Measurements from ENCODE around the gene SCNN1G.

Gene SCNN1G

GRCh38 chr16:23255000-23255399 lies 72.5 kb downstream of the SCNN1G start:
- DNase-seq = no peak

- DNase-seq = no peak
Observed at GRCh38 chr16:23256440-23256839, 73.9 kb downstream of the SCNN1G start.

- no peak for DNase-seq
Observed at GRCh38 chr16:23257682-23258081, 75.1 kb downstream of the SCNN1G start.

- DNase-seq = no peak
Observed at GRCh38 chr16:23258919-23259237, 76.3 kb downstream of the SCNN1G start.
